Measurements from ENCODE around the gene RAB12. TPM values are rescaled to one million over a fixed set of nuclear protein-coding genes. Genes with fewer than 3 reads are reported as not detected.

Gene RAB12
- total RNA-seq, 1 donor from 2014 or later, result 42.1 TPM

DNA sequence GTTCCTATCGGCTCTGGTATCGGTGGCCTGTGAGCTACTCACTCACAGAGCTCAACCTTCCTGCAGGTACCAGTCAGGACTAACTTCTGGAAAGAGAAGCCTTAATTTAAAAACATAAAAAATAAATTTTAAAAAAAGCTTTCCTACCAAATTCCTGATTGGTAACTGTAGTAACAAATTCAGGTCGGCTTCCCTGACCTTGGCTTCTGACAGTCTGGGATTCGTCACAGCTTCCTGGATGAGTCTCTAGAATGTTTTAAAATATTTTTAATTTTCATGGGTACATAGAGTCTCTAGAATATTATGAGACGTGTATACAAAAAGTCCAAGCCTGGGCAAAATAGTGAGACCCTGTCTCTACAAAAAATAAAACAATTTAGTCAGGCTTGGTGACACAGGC is 51.1 kb downstream of the RAB12 start:
- H3K4me3 ChIP-seq (ENCODE audit: low read depth, low read length), result no peak overlapping the region
- no peak for DNase-seq (ENCODE audit: low read depth)
- TF ChIP-seq CTCF (conservative IDR thresholded peaks at IDR 0.05; ENCODE audit: low read depth, low read length), result no peak

DNA sequence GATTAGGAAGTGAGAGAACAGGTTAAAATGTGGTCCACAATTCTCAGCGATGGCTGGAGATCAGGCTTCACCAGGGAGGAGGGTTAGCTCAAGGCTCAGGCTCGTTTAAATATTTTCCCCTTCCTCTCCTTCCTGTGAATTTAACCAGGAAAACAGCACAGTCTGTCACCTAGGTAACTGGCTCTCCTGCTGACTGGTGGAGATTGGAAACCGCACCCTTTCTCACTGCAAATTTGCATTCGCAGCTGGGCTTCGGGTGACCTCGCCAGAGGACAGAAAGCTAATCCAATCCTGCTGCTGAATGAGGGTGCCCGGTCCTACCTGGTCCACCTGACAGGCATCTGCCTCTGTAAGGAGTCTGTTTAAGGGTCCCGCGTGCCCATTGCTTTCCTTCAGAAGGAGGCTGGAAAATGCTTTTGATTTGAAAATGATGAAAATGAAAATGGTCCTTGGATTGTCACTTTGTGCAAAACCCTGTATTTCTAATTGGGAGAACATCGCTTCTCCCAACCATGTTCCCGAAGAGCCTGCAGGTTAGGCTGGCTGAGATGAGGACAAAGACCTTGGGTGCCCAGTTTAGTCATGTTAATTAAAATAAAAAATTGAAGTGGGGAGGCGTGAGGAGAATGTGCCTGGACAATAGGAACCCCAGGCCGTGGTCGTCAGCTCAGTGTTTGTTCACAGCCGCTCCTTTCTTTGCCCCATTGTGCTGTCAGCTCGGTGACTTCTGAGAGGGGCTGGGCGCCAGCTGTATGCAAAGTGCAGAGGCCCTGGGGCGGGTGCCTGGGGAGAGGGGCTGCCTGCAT is 52.7 kb downstream of the RAB12 start:
- H3K4me3 ChIP-seq (ENCODE audit: low read depth, low read length), result no peak overlapping the region
- no peak for TF ChIP-seq CTCF (conservative IDR thresholded peaks at IDR 0.05; ENCODE audit: low read depth, low read length)
- no peak for DNase-seq (ENCODE audit: low read depth)

DNA sequence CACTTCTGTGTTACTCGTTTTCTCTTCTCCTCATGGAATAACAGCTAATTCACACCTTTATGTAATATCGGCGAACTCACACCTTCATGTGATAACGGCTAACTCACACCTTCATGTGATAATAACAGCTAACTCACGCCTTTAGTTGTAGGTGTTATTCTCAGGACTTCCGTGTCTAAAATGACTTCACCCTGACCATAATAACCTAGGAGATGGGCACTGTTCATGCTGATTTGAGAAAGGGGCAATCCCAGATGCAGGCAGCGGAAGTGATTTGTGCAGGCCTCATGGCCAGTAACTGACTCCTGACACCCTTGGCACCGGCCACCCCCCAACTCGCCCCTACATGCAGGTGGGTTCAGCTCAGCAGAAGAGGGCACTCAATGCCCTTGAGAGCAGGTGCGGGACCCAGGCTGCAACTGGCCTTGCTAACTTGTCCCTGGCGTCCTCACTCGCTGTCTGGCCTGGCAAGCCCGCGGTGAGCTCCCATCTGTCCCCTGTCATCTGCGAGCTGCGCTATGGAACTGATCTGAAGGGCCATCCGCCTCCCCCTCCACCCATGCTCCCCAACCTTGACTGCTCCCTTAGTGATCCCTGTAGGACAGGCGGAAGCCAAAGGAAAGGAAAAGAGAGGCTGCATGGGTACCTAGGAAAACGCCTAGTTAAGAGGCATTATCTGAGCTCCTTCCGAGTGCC is 53.5 kb downstream of the RAB12 start:
- no peak for TF ChIP-seq CTCF (conservative IDR thresholded peaks at IDR 0.05; ENCODE audit: low read depth, low read length)
- DNase-seq (ENCODE audit: low read depth), result no peak

GRCh38 chr18:8667846-8668245 is 58.6 kb downstream of the RAB12 start:
- no peak overlapping the region for H3K4me3 ChIP-seq (ENCODE audit: low read depth, low read length)
- no peak for DNase-seq (ENCODE audit: low read depth)
- TF ChIP-seq CTCF (conservative IDR thresholded peaks at IDR 0.05; ENCODE audit: low read depth, low read length), result no peak

More for the DNA sequence above, 53.5 kb downstream of the RAB12 start:
- H3K4me3 ChIP-seq (ENCODE audit: low read depth, low read length), result no peak overlapping the region

GRCh38 chr18:8668381-8668780 is 59.1 kb downstream of the RAB12 start:
- H3K4me3 ChIP-seq (ENCODE audit: low read depth, low read length), result no peak overlapping the region
- no peak for DNase-seq (ENCODE audit: low read depth)
- TF ChIP-seq CTCF (conservative IDR thresholded peaks at IDR 0.05; ENCODE audit: low read depth, low read length), result no peak

DNA sequence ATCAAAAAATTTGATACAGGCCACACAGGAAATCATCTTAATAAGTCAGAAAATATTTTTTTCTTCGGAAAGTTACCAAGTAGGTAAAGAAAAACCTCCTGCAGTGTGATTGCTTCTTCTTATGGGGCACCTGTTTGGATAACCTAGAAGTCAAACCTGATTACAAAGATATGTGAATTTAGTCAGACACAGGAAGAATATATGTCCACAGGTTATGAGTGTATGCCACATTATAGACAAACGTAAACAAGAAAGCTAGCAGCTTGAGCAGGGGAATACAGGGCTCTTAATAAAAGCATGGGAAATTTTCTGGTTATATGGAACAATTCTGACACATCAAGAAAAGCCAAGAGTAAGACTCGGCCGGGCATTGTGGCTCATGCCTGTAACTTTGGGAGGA is 60.3 kb downstream of the RAB12 start:
- TF ChIP-seq CTCF (conservative IDR thresholded peaks at IDR 0.05; ENCODE audit: low read depth, low read length), result no peak
- no peak overlapping the region for H3K4me3 ChIP-seq (ENCODE audit: low read depth, low read length)
- no peak for DNase-seq (ENCODE audit: low read depth)

Data from epithelial cell of proximal tubule (primary cell).